ENCODE results near the gene C16orf96. TPM values are rescaled to one million over a fixed set of nuclear protein-coding genes. Genes with fewer than 3 reads are reported as not detected.

Gene C16orf96
- total RNA-seq, 1 experiment from 2014 or later = 0.15 TPM

DNA sequence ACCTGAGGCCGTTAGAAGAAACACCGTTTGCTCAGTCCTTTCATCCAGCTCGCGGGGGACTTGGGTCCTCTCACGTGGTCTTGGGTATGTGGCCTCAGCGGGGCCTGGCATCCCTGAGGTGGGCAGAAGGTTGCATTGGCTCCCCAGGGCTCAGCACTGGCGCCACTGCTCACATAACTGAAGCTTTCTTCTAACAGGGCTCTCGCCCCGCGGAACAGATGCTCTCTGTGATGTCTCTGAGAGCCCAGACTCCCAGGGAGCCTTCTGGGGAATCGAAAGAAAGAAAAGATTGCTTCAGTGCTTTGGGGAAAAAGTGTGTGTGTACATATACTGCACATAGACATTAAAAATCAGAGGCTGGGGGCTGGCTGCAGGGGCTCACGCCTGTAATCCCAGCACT lies 78.6 kb downstream of the C16orf96 start:
- peaks cover 9% of the 10 kb centered on the region; the same call in 1 of the 2 replicates for H3K4me1 ChIP-seq (replicated peaks; ENCODE audit: insufficient read depth)
- H3F3A ChIP-seq (ENCODE audit: insufficient read depth, low read depth) = peaks cover 6% of the 10 kb centered on the region
- H3K79me2 ChIP-seq (ENCODE audit: low read depth) = peaks cover 76% of the 10 kb centered on the region
- no peak for DNase-seq
- H2AFZ ChIP-seq = no peak overlapping the region
- no peaks in the 10 kb centered on the region for H3K9me2 ChIP-seq (ENCODE audit: insufficient read depth)
- 0 out of 2 replicates have a peak, but pooled peaks cover 7% of the 10 kb centered on the region for H3K9me3 ChIP-seq (ENCODE audit: insufficient read depth, low read depth)
- CTCF ChIA-PET = interaction anchor here (0.7 kb wide), 1 partner anchor 23 kb away, joined by 3 read pairs; no protein-coding TSS in a partner anchor
- H3K36me3 ChIP-seq (ENCODE audit: low read depth) = no peaks in the 10 kb centered on the region
- POLR2A ChIA-PET (ENCODE audit: unreplicated experiment) = no interaction called here
- TF ChIP-seq, protein P1, sequence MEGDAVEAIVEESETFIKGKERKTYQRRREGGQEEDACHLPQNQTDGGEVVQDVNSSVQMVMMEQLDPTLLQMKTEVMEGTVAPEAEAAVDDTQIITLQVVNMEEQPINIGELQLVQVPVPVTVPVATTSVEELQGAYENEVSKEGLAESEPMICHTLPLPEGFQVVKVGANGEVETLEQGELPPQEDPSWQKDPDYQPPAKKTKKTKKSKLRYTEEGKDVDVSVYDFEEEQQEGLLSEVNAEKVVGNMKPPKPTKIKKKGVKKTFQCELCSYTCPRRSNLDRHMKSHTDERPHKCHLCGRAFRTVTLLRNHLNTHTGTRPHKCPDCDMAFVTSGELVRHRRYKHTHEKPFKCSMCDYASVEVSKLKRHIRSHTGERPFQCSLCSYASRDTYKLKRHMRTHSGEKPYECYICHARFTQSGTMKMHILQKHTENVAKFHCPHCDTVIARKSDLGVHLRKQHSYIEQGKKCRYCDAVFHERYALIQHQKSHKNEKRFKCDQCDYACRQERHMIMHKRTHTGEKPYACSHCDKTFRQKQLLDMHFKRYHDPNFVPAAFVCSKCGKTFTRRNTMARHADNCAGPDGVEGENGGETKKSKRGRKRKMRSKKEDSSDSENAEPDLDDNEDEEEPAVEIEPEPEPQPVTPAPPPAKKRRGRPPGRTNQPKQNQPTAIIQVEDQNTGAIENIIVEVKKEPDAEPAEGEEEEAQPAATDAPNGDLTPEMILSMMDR (conservative IDR thresholded peaks at IDR 0.05) = no peak
- TF ChIP-seq EZH2 (IDR thresholded peaks at IDR 0.05; ENCODE audit: low read depth) = no peak
- intact Hi-C loops (cut with micrococcal nuclease; ENCODE audit: unreplicated experiment) = no loop called here
- no peak overlapping the region for H3K4me3 ChIP-seq
- H3K4me2 ChIP-seq = no peak overlapping the region
- no peak overlapping the region for H3K27ac ChIP-seq
- no TSS peak for BruUV-seq (replicated peaks)
- H3K27me3 ChIP-seq (ENCODE audit: insufficient read depth, low read depth) = no peaks in the 10 kb centered on the region
- H4K20me1 ChIP-seq (ENCODE audit: insufficient read depth) = peaks cover 40% of the 10 kb centered on the region

DNA sequence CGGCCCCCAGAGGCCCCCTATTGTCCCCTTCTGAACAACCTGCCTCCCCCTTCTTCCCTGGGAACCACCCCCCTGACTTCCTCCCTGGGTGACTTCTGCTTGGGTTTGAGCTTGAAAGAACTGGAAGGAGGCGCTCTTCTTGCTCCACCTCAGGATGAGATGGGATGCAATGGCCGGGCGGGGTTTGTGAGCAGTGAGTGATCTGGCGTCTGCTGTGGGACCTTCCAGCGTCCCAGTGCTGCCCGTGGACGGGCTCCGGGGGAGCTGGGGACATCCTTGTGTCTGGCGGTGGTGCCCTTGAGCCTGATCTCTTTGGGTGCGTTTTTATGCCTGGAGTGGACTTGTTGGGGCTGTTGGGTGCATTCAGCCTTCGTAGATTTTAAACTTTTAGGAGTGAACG lies 80.1 kb downstream of the C16orf96 start:
- BruUV-seq (replicated peaks) = no TSS peak

DNA sequence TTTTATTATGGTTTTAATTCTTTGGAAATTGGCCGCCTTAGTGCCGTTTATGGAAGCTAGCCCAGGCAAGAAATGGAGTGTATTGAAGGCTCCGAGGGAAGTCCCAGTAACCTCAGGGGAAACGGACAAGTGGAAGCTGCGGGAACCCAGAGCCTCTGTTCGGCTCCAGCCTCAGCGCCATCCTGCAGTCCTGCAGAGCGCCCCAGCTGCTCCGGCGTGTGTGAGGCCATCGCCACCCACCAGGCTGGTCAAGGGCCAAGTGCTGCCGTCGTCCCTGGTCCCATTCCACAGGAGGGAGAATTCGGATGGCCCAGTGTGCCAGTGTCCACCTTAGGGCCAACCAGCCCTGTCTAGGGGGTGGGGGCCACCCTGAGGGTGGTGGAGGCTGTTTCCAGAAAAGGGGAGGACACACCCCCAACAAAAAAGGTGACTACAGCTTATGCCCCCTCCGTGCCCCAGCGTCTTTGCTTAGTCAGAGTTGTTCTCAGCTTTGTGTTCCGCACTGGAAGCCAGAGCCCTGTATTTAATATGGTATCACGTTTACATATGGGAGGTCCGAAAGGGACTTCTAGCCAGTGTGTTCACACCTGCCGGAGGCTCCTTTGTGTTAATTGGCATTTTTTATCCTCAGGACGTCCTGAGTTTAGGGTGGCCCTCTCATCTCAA lies 81.5 kb downstream of the C16orf96 start:
- H3K79me2 ChIP-seq (ENCODE audit: low read depth) = peaks cover 62% of the 10 kb centered on the region
- H3K27ac ChIP-seq = no peak overlapping the region
- H4K20me1 ChIP-seq (ENCODE audit: insufficient read depth) = peaks cover 56% of the 10 kb centered on the region
- H3K4me2 ChIP-seq = no peak overlapping the region
- no peaks in the 10 kb centered on the region for H3F3A ChIP-seq (ENCODE audit: insufficient read depth, low read depth)
- DNase-seq = no peak
- intact Hi-C loops (cut with micrococcal nuclease; ENCODE audit: unreplicated experiment) = no loop called here
- H2AFZ ChIP-seq = no peak overlapping the region
- no peaks in the 10 kb centered on the region for H3K9me3 ChIP-seq (ENCODE audit: insufficient read depth, low read depth)
- ChIA-PET POLR2A (ENCODE audit: unreplicated experiment) (interaction anchor here (0.5 kb wide), 1 partner anchor 106 kb away, joined by 14 read pairs; no protein-coding TSS in a partner anchor), CTCF (no interaction called here)
- no TSS peak for BruUV-seq (replicated peaks)
- H3K27me3 ChIP-seq (ENCODE audit: insufficient read depth, low read depth) = no peaks in the 10 kb centered on the region
- no peaks in the 10 kb centered on the region for H3K9me2 ChIP-seq (ENCODE audit: insufficient read depth)
- no peaks in the 10 kb centered on the region for H3K36me3 ChIP-seq (ENCODE audit: low read depth)
- no peak overlapping the region for H3K4me3 ChIP-seq
- TF ChIP-seq, protein P1 (conservative IDR thresholded peaks at IDR 0.05) = no peak
- no peak for TF ChIP-seq EZH2 (IDR thresholded peaks at IDR 0.05; ENCODE audit: low read depth)
- peaks cover 1% of the 10 kb centered on the region; the same call in 1 of the 2 replicates for H3K4me1 ChIP-seq (replicated peaks; ENCODE audit: insufficient read depth)

More for the DNA sequence above, 80.1 kb downstream of the C16orf96 start:
- H2AFZ ChIP-seq = no peak overlapping the region
- H3K9me3 ChIP-seq (ENCODE audit: insufficient read depth, low read depth) = 0 out of 2 replicates have a peak, but pooled peaks cover 3% of the 10 kb centered on the region
- H3K79me2 ChIP-seq (ENCODE audit: low read depth) = peaks cover 74% of the 10 kb centered on the region
- POLR2A ChIA-PET (ENCODE audit: unreplicated experiment) = no interaction called here
- intact Hi-C loops (cut with micrococcal nuclease; ENCODE audit: unreplicated experiment) = no loop called here
- H3K4me1 ChIP-seq (replicated peaks; ENCODE audit: insufficient read depth) = peaks cover 9% of the 10 kb centered on the region; the same call in 1 of the 2 replicates
- no peaks in the 10 kb centered on the region for H3K36me3 ChIP-seq (ENCODE audit: low read depth)
- no peak overlapping the region for H3K4me3 ChIP-seq
- no peak overlapping the region for H3K4me2 ChIP-seq
- peaks cover 1% of the 10 kb centered on the region for H3F3A ChIP-seq (ENCODE audit: insufficient read depth, low read depth)
- no peaks in the 10 kb centered on the region for H3K27me3 ChIP-seq (ENCODE audit: insufficient read depth, low read depth)
- no peak overlapping the region for H3K27ac ChIP-seq
- H3K9me2 ChIP-seq (ENCODE audit: insufficient read depth) = no peaks in the 10 kb centered on the region
- H4K20me1 ChIP-seq (ENCODE audit: insufficient read depth) = peaks cover 53% of the 10 kb centered on the region
- no peak for TF ChIP-seq EZH2 (IDR thresholded peaks at IDR 0.05; ENCODE audit: low read depth)
- TF ChIP-seq, protein P1 (conservative IDR thresholded peaks at IDR 0.05) = no peak
- CTCF ChIA-PET = no interaction called here
- DNase-seq = no peak
